Astrocyte (in vitro differentiated cells and primary cell): ENCODE results near the gene SCPEP1. TPM values are rescaled to one million over a fixed set of nuclear protein-coding genes. Genes with fewer than 3 reads are reported as not detected.

Experiments used
- DNase-seq: peaks from one replicate; pipeline ENCODE4 v3.0.0-alpha.2; 2010; ENCODE audit warnings: low read depth
- FAIRE-seq: peaks from 2 replicates; lab custom pipeline; 2011; peaks lifted over from hg19 to GRCh38; lab: Jason Lieb, UNC
- H2AFZ ChIP-seq: 2 replicates; pipeline ENCODE4 v1.6.0; 2012; ENCODE audit warnings: low read depth, low read length, inconsistent platforms
- H3K27ac ChIP-seq: 2 replicates; pipeline ENCODE4 v1.5.1; 2011; ENCODE audit warnings: low read depth, low read length, inconsistent platforms
- H3K27me3 ChIP-seq: 2 replicates; pipeline ENCODE4 v1.6.0; 2011; ENCODE audit warnings: low read length, inconsistent platforms; ENCODE audit not compliant: insufficient read depth
- H3K36me3 ChIP-seq: 2 replicates; pipeline ENCODE4 v1.5.1; 2011; ENCODE audit warnings: low read length, inconsistent platforms; ENCODE audit not compliant: insufficient read depth
- H3K4me1 ChIP-seq: 2 replicates; pipeline ENCODE4 v1.5.1; 2011; ENCODE audit warnings: low read length, inconsistent platforms; ENCODE audit not compliant: insufficient read depth
- H3K4me2 ChIP-seq: 2 replicates; pipeline ENCODE4 v1.6.0; 2012; ENCODE audit warnings: low read length, inconsistent platforms
- H3K4me3 ChIP-seq: 2 replicates; pipeline ENCODE4 v1.5.1; 2011; ENCODE audit warnings: low read depth, mild to moderate bottlenecking, low read length, inconsistent platforms; ENCODE audit not compliant: insufficient read depth
- H3K79me2 ChIP-seq: 2 replicates; pipeline ENCODE4 v1.6.0; 2012; ENCODE audit warnings: mild to moderate bottlenecking, low read length, inconsistent platforms; ENCODE audit not compliant: insufficient read depth
- H3K9ac ChIP-seq: 2 replicates; pipeline ENCODE4 v1.6.0; 2012; ENCODE audit warnings: mild to moderate bottlenecking, low read length, inconsistent platforms
- H3K9me3 ChIP-seq: 2 replicates; pipeline ENCODE4 v1.5.1; 2012; ENCODE audit warnings: low read depth, mild to moderate bottlenecking, low read length, inconsistent platforms; ENCODE audit not compliant: insufficient read depth
- H4K20me1 ChIP-seq: 2 replicates; pipeline ENCODE4 v1.6.0; 2012; ENCODE audit warnings: low read length, inconsistent platforms; ENCODE audit not compliant: insufficient read depth
- H3K27ac Mint-ChIP-seq: one replicate; pipeline ENCODE4 v1.8.0; 2021; ENCODE audit warnings: mild to moderate bottlenecking, mixed read lengths; ENCODE audit not compliant: unreplicated experiment
- H3K27me3 Mint-ChIP-seq: one replicate; pipeline ENCODE4 v1.8.0; 2021; ENCODE audit warnings: low read depth, mixed read lengths; ENCODE audit not compliant: unreplicated experiment
- H3K36me3 Mint-ChIP-seq: one replicate; pipeline ENCODE4 v1.8.0; 2021; ENCODE audit warnings: low read depth, mixed read lengths; ENCODE audit not compliant: unreplicated experiment
- H3K4me1 Mint-ChIP-seq: one replicate; pipeline ENCODE4 v1.8.0; 2021; ENCODE audit warnings: low read depth, mixed read lengths; ENCODE audit not compliant: unreplicated experiment
- H3K4me3 Mint-ChIP-seq: one replicate; pipeline ENCODE4 v1.8.0; 2021; ENCODE audit warnings: mild to moderate bottlenecking, moderate library complexity, mixed read lengths; ENCODE audit not compliant: unreplicated experiment
- H3K9me3 Mint-ChIP-seq: one replicate; pipeline ENCODE4 v1.8.0; 2021; ENCODE audit warnings: mild to moderate bottlenecking, mixed read lengths; ENCODE audit not compliant: unreplicated experiment
- CTCF ChIP-seq: IDR thresholded peaks from 2 replicates; pipeline ENCODE4 v1.5.1; 2011; ENCODE audit warnings: low read depth, mild to moderate bottlenecking, inconsistent platforms, low read length, moderate library complexity; ENCODE audit not compliant: insufficient read depth
- EZH2 ChIP-seq: IDR thresholded peaks from 2 replicates; pipeline ENCODE4 v1.6.1; 2012; ENCODE audit warnings: mild to moderate bottlenecking, low read length, inconsistent platforms; ENCODE audit not compliant: insufficient read depth
- total RNA-seq: library from RNA; stranded (reverse); gene quantifications from 2 replicates; pipeline ENCODE4 v1.2.1, GENCODE V29; 2021

SCPEP1 gene
- total RNA-seq, 1 donor from 2014 or later, result 27.1 TPM

- TF ChIP-seq EZH2 (no peak), CTCF (no peak)
- no peak overlapping the region for H3K27ac ChIP-seq
- peaks cover 17% of the 10 kb centered on the region for H3K36me3 ChIP-seq
- H3K27ac Mint-ChIP-seq, result no peak overlapping the region
- H3K9me3 Mint-ChIP-seq, result no peaks in the 10 kb centered on the region
- no peaks in the 10 kb centered on the region for H3K27me3 Mint-ChIP-seq
- no peaks in the 10 kb centered on the region for H3K9me3 ChIP-seq
- no peak overlapping the region for H3K4me3 Mint-ChIP-seq
- no peak for FAIRE-seq
- no peaks in the 10 kb centered on the region for H3K4me1 Mint-ChIP-seq
- no peak overlapping the region for H3K4me3 ChIP-seq
- peaks cover 13% of the 10 kb centered on the region for H4K20me1 ChIP-seq
- H2AFZ ChIP-seq, result no peak overlapping the region
- no peak overlapping the region for H3K9ac ChIP-seq
- no peaks in the 10 kb centered on the region for H3K27me3 ChIP-seq
- no peaks in the 10 kb centered on the region for H3K4me1 ChIP-seq
- no peak overlapping the region for H3K4me2 ChIP-seq
- H3K36me3 Mint-ChIP-seq, result peaks cover 17% of the 10 kb centered on the region
- no peak for DNase-seq
- peaks cover 9% of the 10 kb centered on the region for H3K79me2 ChIP-seq
Measured at GRCh38 chr17:56947741-56948140, 30.2 kb upstream of the SCPEP1 start.

GRCh38 chr17:56948491-56948890, 29.4 kb upstream of the SCPEP1 start:
- H3K27ac ChIP-seq, result no peak overlapping the region
- Mint-ChIP-seq H3K36me3 (peaks cover 16% of the 10 kb centered on the region), H3K27me3 (no peaks in the 10 kb centered on the region), H3K4me1 (peaks cover 2% of the 10 kb centered on the region), H3K4me3 (no peak overlapping the region), H3K27ac (no peak overlapping the region), H3K9me3 (no peaks in the 10 kb centered on the region)
- peaks cover 15% of the 10 kb centered on the region for H4K20me1 ChIP-seq
- no peaks in the 10 kb centered on the region for H3K27me3 ChIP-seq
- H3K9ac ChIP-seq, result no peak overlapping the region
- H3K4me1 ChIP-seq, result no peaks in the 10 kb centered on the region
- peaks cover 14% of the 10 kb centered on the region for H3K36me3 ChIP-seq
- peaks cover 13% of the 10 kb centered on the region for H3K79me2 ChIP-seq
- FAIRE-seq (no peak), DNase-seq (peak; percentile 14)
- H3K9me3 ChIP-seq, result no peaks in the 10 kb centered on the region
- TF ChIP-seq EZH2, result no peak
- TF ChIP-seq CTCF, result no peak
- H2AFZ ChIP-seq, result no peak overlapping the region
- no peak overlapping the region for H3K4me3 ChIP-seq
- no peak overlapping the region for H3K4me2 ChIP-seq

GRCh38 chr17:56949595-56949994, 28.3 kb upstream of the SCPEP1 start:
- no peak overlapping the region for H3K4me2 ChIP-seq
- Mint-ChIP-seq H3K36me3 (peaks cover 11% of the 10 kb centered on the region), H3K4me3 (no peak overlapping the region), H3K27me3 (no peaks in the 10 kb centered on the region), H3K27ac (no peak overlapping the region), H3K4me1 (peaks cover 4% of the 10 kb centered on the region), H3K9me3 (no peaks in the 10 kb centered on the region)
- no peaks in the 10 kb centered on the region for H3K9me3 ChIP-seq
- no peak overlapping the region for H2AFZ ChIP-seq
- no peaks in the 10 kb centered on the region for H3K27me3 ChIP-seq
- peaks cover 19% of the 10 kb centered on the region for H4K20me1 ChIP-seq
- H3K4me3 ChIP-seq, result no peak overlapping the region
- TF ChIP-seq CTCF (no peak), EZH2 (no peak)
- no peak overlapping the region for H3K27ac ChIP-seq
- no peak overlapping the region for H3K9ac ChIP-seq
- FAIRE-seq (no peak), DNase-seq (no peak)
- no peaks in the 10 kb centered on the region for H3K4me1 ChIP-seq
- peaks cover 16% of the 10 kb centered on the region for H3K79me2 ChIP-seq
- peaks cover 13% of the 10 kb centered on the region for H3K36me3 ChIP-seq
